Thyroid gland (tissue), 4 donors: Measurements from ENCODE around the gene KCNJ5. TPM values are rescaled to one million over a fixed set of nuclear protein-coding genes. Genes with fewer than 3 reads are reported as not detected.

ENCODE experiments used
- DNase-seq, 2 donors: peaks; one replicate each; pipeline ENCODE4 v3.0.0-alpha.2; 2019
- H3K27ac ChIP-seq, 3 donors: fragments of 200-600 bp; sonication (generic); 1 replicate in 2 of 3; 2 replicates in 1 of 3; pipeline ENCODE4 v1.5.1; 2016 to 2019; ENCODE audit warnings: mild to moderate bottlenecking in 1 of 3, moderate library complexity in 1 of 3
- H3K27me3 ChIP-seq: fragments of 200-600 bp; sonication (generic); one replicate; pipeline ENCODE4 v1.5.1; 2019
- H3K36me3 ChIP-seq, 2 donors: fragments of 200-600 bp; sonication (generic); one replicate each; pipeline ENCODE4 v1.5.1; 2016 to 2019
- H3K4me1 ChIP-seq, 2 donors: fragments of 200-600 bp; sonication (generic); one replicate each; pipeline ENCODE4 v1.5.1; 2017 to 2019
- H3K4me3 ChIP-seq, 3 donors: fragments of 200-600 bp; sonication (generic); replicated peaks in 1 of 3; 1 replicate in 2 of 3; 2 replicates in 1 of 3; pipeline ENCODE4 v1.5.1; 2016; ENCODE audit warnings: mild to moderate bottlenecking in 1 of 3
- H3K9me3 ChIP-seq: fragments of 200-600 bp; sonication (generic); one replicate; pipeline ENCODE4 v1.5.1; 2017
- CTCF ChIP-seq, 6 experiments: fragments of 200-600 bp in 3 of 6; fragments of 450-650 bp in 3 of 6; sonication (generic) in 3 of 6; IDR thresholded peaks; one replicate each; pipeline ENCODE4 v1.5.1; 2016 to 2019; ENCODE audit warnings: antibody characterized with exemption in 6 of 6, mild to moderate bottlenecking in 2 of 6, inconsistent platforms in 1 of 6, moderate library complexity in 1 of 6
- POLR2A ChIP-seq, 2 donors: fragments of 450-650 bp; IDR thresholded peaks; one replicate each; pipeline ENCODE4 v1.6.1; 2017; ENCODE audit warnings: antibody characterized with exemption in 2 of 2, mild to moderate bottlenecking in 2 of 2, moderate library complexity in 1 of 2
- WGBS, 2 donors: methylation state at CpG; one replicate each; pipeline ENCODE4 v1.1.5; 2017; 5-methylcytosine and 5-hydroxymethylcytosine counted together
- intact Hi-C: fragments of 100-400 bp; cut with DNase I; formaldehyde crosslinking; loops from one replicate; pipeline ENCODE4 v1.15.1; 2023
- total RNA-seq, 4 donors: library from RNA; depleted of rRNA; stranded (reverse); fragments of >200 nt; gene quantifications; one replicate each; pipeline ENCODE4 v1.2.3, GENCODE V29; 2016

The KCNJ5 gene
- total RNA-seq, 4 donors from 2014 or later = 0.40 to 2.7 (median 1.2) TPM

GRCh38 chr11:128905345-128906184 lies 14.4 kb downstream of the KCNJ5 start:
- intact Hi-C loops = no loop called here
- DNase-seq = peak; percentile 68 to 76
- WGBS, 2 donors = 4% methylated on average over 20 to 44 of the region's 45 CpGs

GRCh38 chr11:128906185-128907050 lies 15.3 kb downstream of the KCNJ5 start:
- no peak overlapping the region for H3K4me3 ChIP-seq
- 75 to 84% methylated on average over 8 of the region's 8 CpGs for WGBS, 2 donors
- no peaks in the 10 kb centered on the region for H3K9me3 ChIP-seq
- TF ChIP-seq CTCF (IDR thresholded peaks at IDR 0.05) = peak in 1 of 6 experiments; percentile 3
- TF ChIP-seq POLR2A (IDR thresholded peaks at IDR 0.05) = no peak
- H3K27ac ChIP-seq = peak overlapping the region in 1 of 3 donors; percentile 68
- no peak for DNase-seq
- H3K27me3 ChIP-seq = no peaks in the 10 kb centered on the region
- H3K4me1 ChIP-seq = peaks cover 4 to 8% of the 10 kb centered on the region in 2 donors
- H3K36me3 ChIP-seq = no peaks in the 10 kb centered on the region
- intact Hi-C loops = no loop called here

More at GRCh38 chr11:128905345-128906184, 14.4 kb downstream of the KCNJ5 start:
- H3K4me3 ChIP-seq = peak overlapping the region in 2 of 3 donors; percentile 40 to 62
- no peaks in the 10 kb centered on the region for H3K36me3 ChIP-seq
- H3K9me3 ChIP-seq = no peaks in the 10 kb centered on the region
- peaks cover 4 to 8% of the 10 kb centered on the region in 2 donors for H3K4me1 ChIP-seq
- no peaks in the 10 kb centered on the region for H3K27me3 ChIP-seq
- H3K27ac ChIP-seq = peak overlapping the region; percentile 43 to 68 (median 68)
- TF ChIP-seq CTCF (IDR thresholded peaks at IDR 0.05) (peak in 2 of 6 experiments; percentile 17 to 45), POLR2A (IDR thresholded peaks at IDR 0.05) (no peak)

- Histone ChIP-seq H3K36me3 (no peaks in the 10 kb centered on the region), H3K9me3 (no peaks in the 10 kb centered on the region), H3K4me1 (peaks cover 4 to 8% of the 10 kb centered on the region in 2 donors), H3K4me3 (no peak overlapping the region), H3K27ac (no peak overlapping the region), H3K27me3 (no peaks in the 10 kb centered on the region)
- no peak for DNase-seq
- 95% methylated on average over 4 of the region's 4 CpGs for WGBS, 2 donors
- intact Hi-C loops = no loop called here
- TF ChIP-seq POLR2A (IDR thresholded peaks at IDR 0.05) (no peak), CTCF (IDR thresholded peaks at IDR 0.05) (no peak)
Measured at GRCh38 chr11:128907585-128907984, 16.4 kb downstream of the KCNJ5 start.

- Histone ChIP-seq H3K9me3 (no peaks in the 10 kb centered on the region), H3K4me1 (peaks cover 4 to 8% of the 10 kb centered on the region in 2 donors), H3K27ac (no peak overlapping the region), H3K4me3 (no peak overlapping the region), H3K27me3 (no peaks in the 10 kb centered on the region), H3K36me3 (no peaks in the 10 kb centered on the region)
- no peak for DNase-seq
- intact Hi-C loops = no loop called here
- 59 to 78% methylated on average over 12 of the region's 12 CpGs for WGBS, 2 donors
- TF ChIP-seq POLR2A (IDR thresholded peaks at IDR 0.05) = no peak
- no peak for TF ChIP-seq CTCF (IDR thresholded peaks at IDR 0.05)
Measured at GRCh38 chr11:128908391-128909246, 17.5 kb downstream of the KCNJ5 start.
